Smooth muscle cell of the brain vasculature (primary cell): ENCODE results near the gene RSBN1L.
"Not testable (repeated sequence)": the region's sequence is repeated elsewhere in the genome, so short reads cannot be mapped to it uniquely, and the experiment has no call there.

Source experiments
- DNase-seq: peaks from one replicate; pipeline ENCODE4 v3.0.0-alpha.2; 2012; ENCODE audit warnings: low read depth, low spot score

The RSBN1L gene

DNA sequence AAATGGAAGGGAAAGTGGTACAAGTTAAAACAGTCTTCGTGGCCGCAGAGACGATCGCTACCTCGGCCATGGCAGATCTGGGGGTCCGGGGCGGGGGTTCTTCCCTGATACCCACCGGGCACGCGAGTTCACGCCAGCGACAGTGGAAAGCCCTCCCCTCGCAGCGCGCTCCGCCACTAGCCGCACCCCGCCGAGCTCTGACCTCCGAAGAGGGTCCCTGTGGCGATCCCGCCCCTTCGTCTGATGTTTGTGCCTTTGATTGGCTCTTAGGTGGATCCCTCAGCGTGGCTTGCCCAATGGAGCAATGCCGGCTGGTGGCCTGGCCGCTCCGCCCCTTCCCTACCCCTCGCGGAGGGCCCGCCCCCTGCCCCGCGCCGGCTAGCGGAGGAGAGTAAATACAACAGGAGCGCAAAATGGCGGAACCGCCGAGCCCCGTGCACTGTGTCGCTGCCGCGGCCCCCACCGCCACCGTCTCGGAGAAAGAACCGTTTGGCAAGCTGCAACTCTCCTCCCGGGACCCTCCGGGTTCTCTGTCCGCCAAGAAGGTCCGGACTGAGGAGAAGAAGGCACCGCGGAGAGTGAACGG lies at the start of gene RSBN1L:
TSS of gene RSBN1L (plus strand) at position 403 of the 586 bp plus-strand sequence. CDS start at position 414, 11 bp downstream.
- DNase-seq = peak; percentile 92

- no peak for DNase-seq
Observed at GRCh38 chr7:77648742-77649338, 47.4 kb upstream of the RSBN1L start.

- no peak for DNase-seq
Observed at GRCh38 chr7:77649716-77650349, 46.4 kb upstream of the RSBN1L start.

DNA sequence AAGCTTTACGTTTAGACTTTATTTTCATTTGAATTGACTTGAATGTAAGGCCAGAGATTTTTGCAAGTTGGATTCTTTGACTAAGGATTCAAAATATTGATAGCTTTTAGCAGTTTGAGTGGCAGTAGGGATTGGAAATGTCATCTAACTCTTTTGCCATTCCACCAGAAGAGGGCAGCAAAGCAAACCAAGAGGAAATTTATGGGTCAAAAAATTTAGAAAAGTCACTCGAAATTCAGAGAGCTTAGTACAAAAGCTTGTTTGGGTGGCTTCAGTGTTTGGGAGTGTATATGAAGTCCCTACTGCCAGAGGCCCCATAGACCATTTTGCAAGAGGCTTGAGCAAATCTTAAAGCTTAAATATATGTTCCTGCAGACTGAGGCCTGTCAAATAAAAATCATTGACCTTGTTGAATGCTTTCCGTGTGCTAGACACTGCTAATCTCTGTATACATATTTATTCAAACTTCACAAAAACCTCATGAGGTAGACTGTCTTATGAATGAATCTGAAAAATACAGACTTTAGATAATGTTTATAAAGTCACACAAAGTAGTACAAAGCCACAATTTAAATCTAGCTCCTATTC lies 44.6 kb upstream of the RSBN1L start:
- DNase-seq = peak; percentile 13

DNA sequence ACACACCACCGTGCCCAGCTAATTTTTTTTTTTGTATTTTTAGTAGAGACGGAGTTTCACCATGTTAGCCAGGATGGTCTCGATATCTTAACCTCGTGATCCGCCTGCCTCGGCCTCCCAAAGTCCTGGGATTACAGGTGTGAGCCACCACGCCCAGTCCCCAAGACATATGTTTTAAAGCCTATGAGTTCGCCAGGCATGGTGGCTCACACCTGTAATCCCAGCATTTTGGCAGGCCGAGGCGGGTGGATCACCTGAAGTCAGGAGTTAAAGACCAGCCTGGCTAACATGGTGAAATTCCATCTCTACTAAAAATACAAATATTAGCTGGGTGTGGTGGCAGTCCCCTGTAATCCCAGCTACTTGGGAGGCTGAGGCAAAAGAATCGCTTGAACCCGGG lies 43.4 kb upstream of the RSBN1L start:
- DNase-seq = not testable (repeated sequence)

GRCh38 chr7:77653572-77653971 lies 42.7 kb upstream of the RSBN1L start:
- DNase-seq = no peak

DNA sequence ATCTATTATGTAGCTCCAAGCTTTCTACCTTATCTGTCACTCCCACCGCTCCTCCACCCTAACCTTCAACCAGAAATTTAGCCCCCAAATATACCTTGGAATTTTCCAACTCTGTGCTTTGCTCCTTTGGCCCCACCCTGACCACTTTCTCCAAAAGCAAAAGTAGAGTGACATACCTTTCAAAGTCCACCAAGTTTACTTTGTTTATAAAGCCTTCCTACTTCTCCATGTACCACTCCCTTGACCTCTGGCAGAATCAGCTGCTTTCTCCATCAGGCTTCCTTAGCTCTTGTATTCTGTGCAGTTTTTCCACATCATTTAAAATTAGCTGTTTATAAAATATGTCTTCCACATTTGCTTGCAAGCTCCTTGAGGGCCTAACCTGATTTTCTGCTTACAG lies 40.9 kb upstream of the RSBN1L start:
- DNase-seq = no peak

DNA sequence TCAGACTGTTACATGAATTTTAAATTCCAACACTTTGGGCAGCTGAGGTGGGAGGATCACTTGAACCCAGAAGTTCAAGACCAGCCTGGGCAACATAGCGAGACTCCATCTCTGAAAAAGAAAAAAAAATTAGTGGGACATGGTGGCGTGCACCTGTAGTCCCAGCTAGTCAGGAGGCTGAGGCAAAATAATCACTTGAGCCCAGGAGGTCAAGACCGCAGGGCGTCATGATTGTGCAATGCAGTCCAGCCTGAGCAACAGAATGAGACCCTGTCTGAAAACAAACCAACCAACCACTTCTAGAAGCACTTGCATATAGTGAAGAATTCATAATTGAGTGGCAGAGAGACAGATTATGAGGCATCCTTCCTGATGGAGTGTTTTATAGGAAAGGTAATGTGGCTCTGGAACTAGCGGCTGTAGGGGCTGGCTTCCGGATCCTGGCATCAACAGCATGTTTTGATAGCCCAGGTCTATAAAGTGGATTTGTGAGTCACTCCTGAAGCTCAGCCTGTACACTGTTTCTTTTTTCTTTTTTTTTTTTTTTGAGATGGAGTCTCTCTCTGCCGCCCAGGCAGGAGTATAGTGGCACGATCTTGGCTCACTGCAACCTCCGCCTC lies 40.3 kb upstream of the RSBN1L start:
- DNase-seq = no peak

GRCh38 chr7:77657427-77658224 lies 38.6 kb upstream of the RSBN1L start:
- peak; percentile 17 for DNase-seq

DNA sequence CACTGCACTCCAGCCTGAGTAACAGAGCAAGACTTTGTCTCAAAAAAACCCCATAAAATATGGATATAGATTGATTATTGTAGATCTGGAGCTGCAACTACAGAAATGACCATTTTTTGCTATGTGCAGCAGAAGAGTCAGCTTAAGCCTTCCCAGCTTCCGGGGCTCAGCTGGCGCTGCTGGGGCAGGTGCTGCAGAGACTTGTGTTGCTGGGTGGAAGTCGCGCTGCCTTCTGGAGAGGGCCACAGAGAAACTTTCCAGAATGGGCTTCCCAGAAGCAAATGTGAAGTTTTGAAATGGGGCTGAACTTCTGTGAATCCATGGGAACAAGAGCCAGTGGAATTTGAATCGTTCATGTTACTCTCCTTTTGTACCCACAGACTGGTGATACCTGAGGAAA lies 37.3 kb upstream of the RSBN1L start:
- DNase-seq = no peak

- DNase-seq = no peak
Observed at GRCh38 chr7:77661816-77662215, 34.4 kb upstream of the RSBN1L start.

DNA sequence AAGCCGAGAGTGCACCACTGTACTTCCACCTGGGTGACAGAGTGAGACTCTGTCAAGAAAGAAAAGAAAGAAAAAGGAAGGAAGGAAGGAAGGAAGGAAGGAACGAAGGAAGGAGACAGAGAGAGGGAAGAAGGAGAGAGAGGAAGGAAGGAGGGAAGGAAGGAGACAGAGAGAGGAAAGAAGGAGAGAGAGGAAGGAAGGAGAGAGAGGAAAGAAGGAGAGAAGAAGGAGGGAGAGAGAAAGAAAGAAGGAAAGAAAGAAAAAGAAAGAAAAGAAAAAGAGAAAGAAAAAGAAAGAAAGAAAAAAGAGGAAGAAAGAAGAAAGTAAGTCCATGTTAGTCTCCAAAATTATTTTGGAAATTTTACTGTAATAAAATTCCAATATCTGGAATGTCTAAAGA lies 33.4 kb upstream of the RSBN1L start:
- DNase-seq = no peak

DNA sequence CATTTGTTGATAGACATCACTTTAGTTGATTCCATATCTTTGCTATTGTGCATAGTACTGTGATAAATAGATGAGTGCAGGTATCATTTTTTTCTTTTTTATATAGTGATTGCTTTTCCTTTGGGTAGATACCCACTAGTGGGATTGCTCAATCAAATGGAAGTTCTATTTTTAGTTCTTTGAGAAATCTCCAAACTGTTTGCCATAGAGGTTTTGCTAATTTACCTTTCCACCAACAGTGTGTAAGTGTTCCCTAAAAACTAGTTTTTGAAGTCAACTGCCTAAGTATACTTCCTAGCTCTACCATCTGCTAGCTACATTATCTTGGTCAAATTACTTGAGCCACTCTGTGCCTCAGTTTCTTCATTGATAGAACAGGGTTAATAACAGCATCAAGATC lies 31.5 kb upstream of the RSBN1L start:
- DNase-seq = no peak

- DNase-seq = no peak
Observed at GRCh38 chr7:77665161-77665560, 31.1 kb upstream of the RSBN1L start.

DNA sequence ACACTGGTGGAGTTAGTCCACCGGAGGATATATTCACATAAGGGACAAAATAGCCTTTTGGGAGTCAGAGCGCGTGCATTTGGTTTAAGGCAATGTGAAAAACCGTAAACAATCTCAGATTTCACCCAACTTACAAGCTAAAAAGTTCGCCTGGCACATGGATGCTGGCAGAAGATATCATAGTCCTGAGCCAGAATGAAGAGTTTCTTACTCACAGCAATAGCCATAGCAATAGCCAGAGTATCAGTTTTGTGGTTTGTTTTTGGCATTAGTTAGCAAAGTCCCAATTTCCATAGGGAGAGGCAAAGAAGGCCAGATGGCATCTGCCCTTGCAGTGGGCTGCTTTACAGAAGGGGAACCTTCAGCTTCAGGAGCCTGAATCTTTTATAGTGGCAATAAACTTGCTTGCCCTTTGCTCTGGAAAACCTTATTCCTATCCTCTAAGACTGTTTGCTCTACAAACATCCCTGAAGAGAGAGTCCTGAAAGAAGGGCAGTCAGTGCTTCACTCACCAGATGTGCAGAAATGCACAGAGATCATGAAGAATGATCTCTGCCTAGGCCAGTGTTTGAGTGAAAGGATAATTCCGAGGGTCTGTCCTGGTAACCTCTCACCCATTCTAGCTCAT lies 28.7 kb upstream of the RSBN1L start:
- no peak for DNase-seq

- DNase-seq = no peak
Observed at GRCh38 chr7:77674878-77675277, 21.4 kb upstream of the RSBN1L start.

DNA sequence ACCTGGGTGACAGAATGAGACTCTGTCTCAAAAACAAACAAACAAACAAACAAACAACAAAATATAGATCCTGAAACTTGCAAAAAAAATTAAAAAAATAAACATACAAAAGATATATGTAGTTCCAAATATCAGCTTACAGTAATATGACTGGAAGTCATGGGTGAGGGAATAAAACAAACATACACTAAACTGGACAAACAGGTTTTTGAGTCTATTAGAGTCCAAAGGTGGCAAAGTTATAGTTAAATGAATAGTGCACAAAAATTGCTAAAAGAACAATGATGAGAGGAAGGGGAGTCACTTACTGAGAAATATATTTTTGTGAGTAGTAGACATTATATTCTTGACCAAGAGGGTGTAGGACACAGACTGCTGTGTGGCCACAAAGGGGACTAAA lies 16.7 kb upstream of the RSBN1L start:
- DNase-seq = no peak

- no peak for DNase-seq
Observed at GRCh38 chr7:77680266-77680665, 16.0 kb upstream of the RSBN1L start.

- DNase-seq = peak; percentile 57
Observed at GRCh38 chr7:77684030-77684429, 12.2 kb upstream of the RSBN1L start.

DNA sequence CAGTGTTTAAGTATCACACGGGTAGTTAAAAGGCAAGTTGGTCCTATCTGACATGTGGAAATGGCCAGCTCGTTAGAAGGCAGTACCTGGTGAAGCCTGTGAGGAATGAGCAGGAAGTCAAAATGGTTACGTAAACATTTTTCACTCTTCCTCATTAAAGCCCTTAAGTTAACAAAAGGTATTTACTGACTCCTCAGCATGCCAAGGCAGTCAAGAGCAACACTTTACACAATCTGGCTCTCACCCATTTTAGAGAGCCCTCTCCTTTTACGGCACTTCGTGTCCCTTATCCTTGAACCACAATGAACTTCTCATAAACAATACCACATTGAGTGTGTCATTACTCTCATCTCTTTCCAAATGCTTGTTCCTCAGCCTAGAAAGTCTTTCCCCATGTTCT lies 11.0 kb upstream of the RSBN1L start:
- no peak for DNase-seq

DNA sequence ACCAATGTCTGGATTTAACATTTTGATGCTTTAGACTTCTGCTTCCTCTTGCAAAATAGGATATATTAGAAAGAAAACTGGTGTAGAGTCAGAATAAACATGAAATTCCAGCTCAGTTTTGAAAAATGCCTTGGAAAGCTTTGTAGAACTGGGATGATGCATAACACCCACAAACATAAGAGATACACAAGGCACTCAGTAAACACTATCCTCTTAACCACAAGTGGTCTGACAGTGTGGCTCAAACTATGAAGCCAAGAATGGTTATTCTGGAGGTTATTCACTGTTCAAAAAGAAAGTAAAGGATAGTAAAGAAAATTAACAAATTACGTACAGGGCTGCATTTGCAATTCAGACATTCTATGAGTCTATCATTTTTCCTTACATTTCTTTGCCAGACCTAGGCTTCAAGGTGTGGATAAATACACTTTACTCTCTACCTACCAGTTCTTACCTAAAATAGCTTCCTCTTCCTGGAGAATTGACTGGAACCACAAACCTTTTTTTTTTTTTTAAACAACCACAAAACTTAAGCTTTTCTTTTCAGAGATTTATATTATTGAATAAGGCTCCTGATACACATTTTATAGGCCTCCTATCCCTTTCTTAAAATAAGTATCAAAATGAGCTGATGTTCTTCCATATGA lies 9.0 kb upstream of the RSBN1L start:
- no peak for DNase-seq
